Lung (tissue), 12 donors: Measurements from ENCODE around the gene LRRC14B. TPM values are rescaled to one million over a fixed set of nuclear protein-coding genes. Genes with fewer than 3 reads are reported as not detected.
A peak's percentile ranks its signal among the peaks of the same experiment; 100 is the strongest.

Experiments used
- ATAC-seq: fragments of 200-7000 bp; cut with Tn5 transposase; one replicate; pipeline ENCODE4 v1.9.1; 2020; ENCODE audit warnings: moderate number of reproducible peaks; ENCODE audit not compliant: insufficient read depth, low FRiP score
- DNase-seq, 3 donors: peaks; one replicate each; pipeline ENCODE4 v3.0.0-alpha.2; 2013 to 2017
- H3K27ac ChIP-seq, 2 donors: one replicate each; pipeline ENCODE4 v1.5.1; 2013; ENCODE audit warnings: mild to moderate bottlenecking in 2 of 2, moderate library complexity in 2 of 2, control low read depth in 1 of 2, inconsistent platforms in 1 of 2, low read depth in 1 of 2, low read length in 1 of 2
- H3K27me3 ChIP-seq, 3 donors: one replicate each; pipeline ENCODE4 v1.5.1; 2013; ENCODE audit warnings: low read length in 2 of 3; ENCODE audit not compliant: control insufficient read depth in 3 of 3, insufficient read depth in 3 of 3
- H3K36me3 ChIP-seq, 4 donors: one replicate each; pipeline ENCODE4 v1.5.1; 2013; ENCODE audit warnings: low read length in 4 of 4, mild to moderate bottlenecking in 1 of 4, moderate library complexity in 1 of 4; ENCODE audit not compliant: control insufficient read depth in 4 of 4, insufficient read depth in 4 of 4
- H3K4me1 ChIP-seq, 5 donors: one replicate each; pipeline ENCODE4 v1.5.1; 2013; ENCODE audit warnings: low read length in 5 of 5, mild to moderate bottlenecking in 2 of 5, moderate library complexity in 1 of 5; ENCODE audit not compliant: control insufficient read depth in 5 of 5, insufficient read depth in 5 of 5
- H3K4me3 ChIP-seq: one replicate; pipeline ENCODE4 v1.5.1; 2013; ENCODE audit warnings: mild to moderate bottlenecking, control low read depth, moderate library complexity
- H3K9ac ChIP-seq, 2 donors: one replicate each; pipeline ENCODE4 v1.5.1; 2013; ENCODE audit warnings: low read length in 2 of 2, control low read depth in 1 of 2; ENCODE audit not compliant: insufficient read depth in 1 of 2
- H3K9me3 ChIP-seq, 4 donors: one replicate each; pipeline ENCODE4 v1.5.1; 2013; ENCODE audit warnings: low read length in 3 of 4, mild to moderate bottlenecking in 1 of 4, moderate library complexity in 1 of 4; ENCODE audit not compliant: control insufficient read depth in 4 of 4, insufficient read depth in 3 of 4
- WGBS, 2 donors: extraction: QIAGEN DNeasy Blood & Tissue Kit; methylation state at CpG; one replicate each; pipeline ENCODE4 v1.1.7; 2013; 5-methylcytosine and 5-hydroxymethylcytosine counted together
- polyA plus RNA-seq, 2 donors: library from polyadenylated mRNA; stranded (reverse); fragments of 200-250 nt; gene quantifications; one replicate each; pipeline ENCODE4 v1.2.1, GENCODE V29; 2013
- total RNA-seq, 2 donors: library from RNA; depleted of rRNA in 1 of 2; stranded (reverse); fragments of >200 nt in 1 of 2; gene quantifications; one replicate each; pipeline ENCODE4 v1.2.1, GENCODE V29; 2014 to 2021
- TF ChIP-seq, protein P1 (sequence below): IDR thresholded peaks from 2 replicates; pipeline ENCODE4 v1.5.1; 2012; ENCODE audit warnings: mild to moderate bottlenecking; ENCODE audit errors: control extremely low read depth, extremely low read depth
- donor health status: control.
- donor health status: control.
- donor health status: Bipolar disorder and iron deficiency.
- donor health status: healthy.
- donor health status: DM: yes; HTN: yes; CAD: no.

Gene LRRC14B
- total and polyA plus RNA-seq, 4 donors, result 0.14 TPM; not detected in 3

DNA sequence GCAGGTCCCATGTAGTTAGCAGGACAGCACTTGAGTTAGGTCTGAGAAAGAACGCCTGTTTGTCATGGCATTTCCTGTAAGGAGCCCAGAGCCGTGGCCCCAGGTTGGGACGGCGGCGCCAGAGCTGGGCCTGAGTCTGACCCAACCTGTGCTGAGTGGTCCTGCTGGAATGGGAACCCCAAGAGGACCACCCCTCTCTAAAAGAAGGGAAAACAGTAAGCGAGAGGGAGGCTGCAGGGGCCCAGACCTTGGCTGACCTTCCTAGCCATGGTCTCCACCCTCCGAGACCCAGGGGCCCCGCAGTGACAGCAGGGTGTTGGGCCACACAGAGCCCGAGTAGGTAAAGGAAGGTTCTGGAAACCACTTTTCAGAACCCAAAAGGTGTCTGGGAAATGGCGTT, 1.8 kb upstream of the LRRC14B start:
- 85 to 93% methylated on average over 9 to 10 of the region's 10 CpGs for WGBS, 2 donors

DNA sequence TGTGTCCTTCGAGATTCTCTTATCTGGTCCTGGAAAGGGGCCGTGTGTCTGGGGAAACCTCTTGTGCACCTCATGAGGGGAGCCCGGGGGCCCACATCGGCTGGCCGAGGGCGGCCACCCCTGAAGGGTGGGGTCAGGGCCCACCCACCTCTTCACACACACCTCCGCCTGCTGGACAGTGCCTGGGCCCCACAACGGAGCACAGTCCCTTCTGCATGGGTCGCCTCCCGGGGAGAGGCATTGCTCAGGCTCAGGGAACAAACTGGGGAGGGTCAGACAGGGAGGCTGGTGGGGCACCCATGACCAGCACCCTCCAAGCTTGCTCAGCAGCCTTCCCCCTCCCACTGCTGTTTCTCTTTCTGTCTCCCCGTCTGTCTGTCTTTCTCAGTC, 1.3 kb upstream of the LRRC14B start:
- Histone ChIP-seq H3K4me1 (peaks cover 0 to 5% (median 3%) of the 10 kb centered on the region in 5 donors), H3K36me3 (no peaks in the 10 kb centered on the region), H3K27ac (peak overlapping the region in 1 of 2 donors; percentile 74), H3K4me3 (no peak overlapping the region), H3K9me3 (no peaks in the 10 kb centered on the region), H3K27me3 (peaks cover 0 to 6% (median 3%) of the 10 kb centered on the region in 3 donors), H3K9ac (no peak overlapping the region)
- DNase-seq, result no peak
- 67 to 79% methylated on average over 11 of the region's 11 CpGs for WGBS, 2 donors
- TF ChIP-seq, protein P1, sequence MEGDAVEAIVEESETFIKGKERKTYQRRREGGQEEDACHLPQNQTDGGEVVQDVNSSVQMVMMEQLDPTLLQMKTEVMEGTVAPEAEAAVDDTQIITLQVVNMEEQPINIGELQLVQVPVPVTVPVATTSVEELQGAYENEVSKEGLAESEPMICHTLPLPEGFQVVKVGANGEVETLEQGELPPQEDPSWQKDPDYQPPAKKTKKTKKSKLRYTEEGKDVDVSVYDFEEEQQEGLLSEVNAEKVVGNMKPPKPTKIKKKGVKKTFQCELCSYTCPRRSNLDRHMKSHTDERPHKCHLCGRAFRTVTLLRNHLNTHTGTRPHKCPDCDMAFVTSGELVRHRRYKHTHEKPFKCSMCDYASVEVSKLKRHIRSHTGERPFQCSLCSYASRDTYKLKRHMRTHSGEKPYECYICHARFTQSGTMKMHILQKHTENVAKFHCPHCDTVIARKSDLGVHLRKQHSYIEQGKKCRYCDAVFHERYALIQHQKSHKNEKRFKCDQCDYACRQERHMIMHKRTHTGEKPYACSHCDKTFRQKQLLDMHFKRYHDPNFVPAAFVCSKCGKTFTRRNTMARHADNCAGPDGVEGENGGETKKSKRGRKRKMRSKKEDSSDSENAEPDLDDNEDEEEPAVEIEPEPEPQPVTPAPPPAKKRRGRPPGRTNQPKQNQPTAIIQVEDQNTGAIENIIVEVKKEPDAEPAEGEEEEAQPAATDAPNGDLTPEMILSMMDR, result no peak
- no peak for ATAC-seq

More for the DNA sequence above, 1.8 kb upstream of the LRRC14B start:
- ATAC-seq, result no peak
- Histone ChIP-seq H3K4me1 (peaks cover 0 to 5% (median 3%) of the 10 kb centered on the region in 5 donors), H3K27me3 (peaks cover 0 to 6% (median 3%) of the 10 kb centered on the region in 3 donors), H3K9me3 (no peaks in the 10 kb centered on the region), H3K27ac (peak overlapping the region in 1 of 2 donors; percentile 74), H3K36me3 (no peaks in the 10 kb centered on the region), H3K9ac (no peak overlapping the region), H3K4me3 (no peak overlapping the region)
- DNase-seq, result no peak
- TF ChIP-seq, protein P1, result no peak

DNA sequence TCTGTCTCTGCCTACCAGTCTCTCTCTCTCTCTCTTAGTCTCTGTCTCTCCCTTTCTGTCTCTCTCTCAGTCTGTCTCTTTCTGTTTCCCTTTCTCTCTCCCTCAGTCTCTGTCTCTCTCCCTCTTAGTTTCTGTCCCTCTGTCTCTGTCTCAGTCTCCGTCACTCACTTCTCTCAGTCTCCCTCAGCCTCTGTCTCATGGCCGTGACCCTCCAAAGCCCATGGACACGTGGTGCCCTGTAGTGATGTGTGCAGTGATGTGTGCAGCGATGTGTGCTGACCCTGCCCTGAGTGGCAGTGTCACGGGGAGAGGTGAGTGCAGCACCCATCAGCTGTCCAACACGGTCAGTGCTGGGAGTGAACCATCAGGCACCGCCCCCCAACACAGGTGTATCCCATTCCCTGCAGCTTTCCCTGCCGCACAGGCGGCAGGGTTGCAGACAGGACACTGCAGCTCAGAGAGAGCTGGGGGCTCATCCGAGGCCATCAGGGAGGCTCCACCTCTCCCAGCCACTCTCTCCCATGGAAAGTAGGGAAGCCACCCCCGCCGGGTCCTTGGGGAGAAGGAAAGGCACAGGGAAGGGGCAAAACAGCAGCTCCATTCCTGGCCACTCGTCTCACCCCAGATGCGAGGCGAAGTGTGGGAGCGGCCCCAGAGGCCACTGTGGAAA, 794 bp upstream of the LRRC14B start:
- TF ChIP-seq, protein P1, result no peak
- no peak for DNase-seq
- H3K4me3 ChIP-seq, result no peak overlapping the region
- H3K9me3 ChIP-seq, result no peaks in the 10 kb centered on the region
- H3K27me3 ChIP-seq, result peaks cover 0 to 6% (median 3%) of the 10 kb centered on the region in 3 donors
- 61 to 65% methylated on average over 15 to 16 of the region's 16 CpGs for WGBS, 2 donors
- no peak overlapping the region for H3K9ac ChIP-seq
- ATAC-seq, result no peak
- H3K4me1 ChIP-seq, result peaks cover 0 to 5% (median 3%) of the 10 kb centered on the region in 5 donors
- H3K36me3 ChIP-seq, result no peaks in the 10 kb centered on the region
- H3K27ac ChIP-seq, result peak overlapping the region in 1 of 2 donors; percentile 74
